DMS53 treated with DMSO at 0.1 percent for 48 hours (cell line): ENCODE data around the gene ALDH8A1.

Experiments
- DNase-seq: peaks from one replicate; lab custom pipeline; 2025; ENCODE audit not compliant: unreplicated experiment; lab: John Stamatoyannopoulos, UW

Gene ALDH8A1

DNA sequence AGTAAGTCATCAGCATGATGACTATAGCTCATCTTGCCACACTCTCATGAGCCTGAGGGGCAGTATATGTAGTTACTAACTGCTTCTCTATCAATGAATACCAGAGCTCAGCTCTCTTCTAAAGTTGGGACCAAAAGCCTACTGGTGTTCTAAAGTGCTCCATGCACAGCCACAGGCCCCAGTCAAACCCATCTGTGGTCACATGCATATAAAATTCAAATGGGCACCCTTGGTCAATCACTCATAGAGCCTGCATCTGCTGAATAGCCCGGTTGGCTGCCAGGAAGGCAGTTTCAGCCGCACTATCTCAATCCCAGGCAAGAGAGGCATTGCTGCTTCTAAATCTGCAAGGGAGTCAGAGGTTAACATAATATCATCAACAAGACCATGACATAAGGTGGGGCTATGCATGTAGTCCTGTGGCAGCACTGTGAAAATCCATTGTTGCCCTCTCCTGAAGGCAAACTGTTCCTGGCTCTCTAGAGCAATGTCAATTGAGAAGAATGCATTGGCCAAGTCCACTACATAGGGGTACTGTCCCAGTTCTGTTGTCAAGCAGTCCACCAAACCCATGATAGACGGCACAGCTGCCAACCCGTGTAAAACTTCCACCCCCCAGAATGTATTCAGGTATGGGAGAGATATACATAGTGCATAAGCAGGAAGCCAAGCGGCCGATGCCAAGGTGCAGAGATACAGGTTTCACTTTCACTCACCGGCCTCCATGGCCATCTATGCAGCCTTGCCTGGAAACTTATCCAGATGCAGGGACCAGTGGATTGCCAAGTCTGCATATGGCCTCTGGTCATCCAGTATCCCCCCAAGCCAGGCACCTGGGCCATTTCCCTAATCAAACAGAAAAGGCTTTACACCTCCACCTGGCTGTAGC lies 76.2 kb downstream of the ALDH8A1 start:
- no peak for DNase-seq

DNA sequence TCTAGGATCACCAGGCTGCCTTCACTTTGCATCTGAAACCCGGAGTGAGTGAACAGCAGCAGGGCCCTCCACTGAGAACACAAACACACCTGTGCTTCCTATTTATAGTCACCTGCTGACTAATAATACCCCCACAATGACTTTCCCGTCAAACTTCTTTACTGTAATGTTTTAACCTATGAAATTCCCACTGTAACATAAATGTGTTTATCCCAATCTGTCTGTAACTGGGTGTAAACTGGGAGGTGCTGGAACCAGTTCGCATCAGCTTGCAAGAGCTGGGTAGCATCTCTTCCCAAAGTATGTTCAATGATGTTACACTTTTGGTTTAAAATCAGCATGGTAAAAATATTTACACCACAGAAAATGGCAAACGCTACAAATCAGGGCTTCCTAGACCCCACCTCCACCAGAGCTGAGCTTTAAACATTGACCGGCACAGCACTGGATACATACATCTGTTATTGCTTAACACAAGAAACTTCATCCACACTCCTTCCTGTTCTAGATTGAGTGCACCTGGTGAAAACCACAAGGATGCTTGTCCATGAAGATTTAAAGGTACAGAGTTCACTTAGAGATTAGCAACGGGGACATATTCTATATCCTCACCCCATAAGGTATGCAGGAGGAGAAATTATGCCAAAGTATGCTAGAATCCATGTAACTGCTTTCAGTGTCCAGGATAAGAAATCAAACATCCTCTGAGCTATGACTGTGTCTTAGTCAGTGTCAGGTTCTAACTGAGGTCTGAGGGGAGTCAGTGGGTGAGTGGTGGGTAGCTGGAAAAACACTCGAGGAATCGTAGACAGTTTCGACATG lies 79.0 kb downstream of the ALDH8A1 start:
- peak; percentile 6 for DNase-seq

DNA sequence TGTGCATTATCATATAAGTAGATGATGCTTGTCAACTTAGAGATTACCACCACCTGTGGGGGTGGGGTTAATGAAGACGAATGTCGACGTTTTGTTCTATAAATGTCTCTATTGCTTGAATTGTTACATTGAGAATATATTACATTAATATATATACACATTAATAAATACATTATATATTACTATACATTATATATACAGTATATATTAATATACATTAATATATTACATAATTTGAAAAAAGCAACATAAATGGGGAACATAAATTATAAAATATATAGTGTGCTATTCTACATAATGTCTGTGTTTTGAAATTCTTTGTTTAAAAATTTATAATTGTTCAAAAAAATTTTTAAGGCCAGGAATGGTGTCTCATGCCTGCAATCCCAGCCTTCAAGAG lies 81.1 kb downstream of the ALDH8A1 start:
- no peak for DNase-seq
